ENCODE data around the gene HDLBP.

DNA sequence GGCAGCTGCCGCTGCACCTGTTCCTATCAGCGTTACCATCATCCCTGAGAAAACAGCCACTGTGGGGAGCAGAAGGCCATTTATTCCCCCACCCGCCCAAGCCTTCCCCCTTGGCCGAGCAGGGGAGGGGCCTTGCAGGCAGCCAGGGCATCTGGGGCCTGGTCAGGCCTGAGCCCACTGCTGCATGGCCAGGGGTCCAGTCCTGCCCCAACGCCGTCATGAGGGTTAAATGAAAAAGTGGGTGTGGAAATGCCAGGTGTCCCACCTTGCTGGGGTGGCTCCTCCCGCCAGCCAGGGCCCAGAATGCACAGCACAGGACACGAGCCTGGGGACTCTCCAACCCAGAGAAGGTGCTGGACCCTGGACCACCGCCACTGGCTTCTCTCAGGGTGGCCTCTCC is 112.8 kb downstream of the HDLBP start:
- no peak for TF ChIP-seq CTCF (IDR thresholded peaks at IDR 0.05)
- no peak for TF ChIP-seq POLR2A (IDR thresholded peaks at IDR 0.05)
